ENCODE results near the gene CDH5.

GRCh38 chr16:66401610-66402009 lies 35.1 kb downstream of the CDH5 start:
- TF ChIP-seq POLR2A (IDR thresholded peaks at IDR 0.05): no peak
- TF ChIP-seq CTCF (IDR thresholded peaks at IDR 0.05): no peak

Measured in body of pancreas (tissue), 4 donors.